CD14-positive monocyte (primary cell): ENCODE measurements around the gene SEMA7A. TPM values are rescaled to one million over a fixed set of nuclear protein-coding genes. Genes with fewer than 3 reads are reported as not detected.

Experiments used
- DNase-seq, 3 donors: peaks; one replicate each; pipeline ENCODE4 v3.0.0-alpha.2; 2011 to 2022
- H2AFZ ChIP-seq: 2 replicates; pipeline ENCODE4 v1.6.0; 2012; ENCODE audit warnings: mild to moderate bottlenecking, low read depth, low read length, inconsistent platforms; ENCODE audit not compliant: insufficient read depth, poor library complexity, severe bottlenecking
- H3K27ac ChIP-seq, 2 donors: 1 replicate in 1 of 2; 2 replicates in 1 of 2; pipeline ENCODE4 v1.5.1; 2012 to 2013; ENCODE audit warnings: low read length in 2 of 2, control low read depth in 1 of 2, inconsistent platforms in 1 of 2, low read depth in 1 of 2, mild to moderate bottlenecking in 1 of 2
- H3K27me3 ChIP-seq, 2 donors: one replicate each; pipeline versions ENCODE4 v1.6.0 to v1.6.1; 2011 to 2013; ENCODE audit warnings: low read length in 2 of 2; ENCODE audit not compliant: control insufficient read depth in 2 of 2, insufficient read depth in 2 of 2
- H3K36me3 ChIP-seq, 2 donors: replicated peaks in 1 of 2; 1 replicate in 1 of 2; 2 replicates in 1 of 2; pipeline versions ENCODE4 v1.5.1 to v1.6.1; 2012 to 2013; ENCODE audit warnings: low read length in 2 of 2, control low read depth in 1 of 2, inconsistent platforms in 1 of 2, mild to moderate bottlenecking in 1 of 2; ENCODE audit not compliant: insufficient read depth in 2 of 2, control insufficient read depth in 1 of 2
- H3K4me1 ChIP-seq, 2 donors: 1 replicate in 1 of 2; 2 replicates in 1 of 2; pipeline versions ENCODE4 v1.5.1 to v1.6.1; 2012 to 2013; ENCODE audit warnings: low read length in 2 of 2, control low read depth in 1 of 2, inconsistent platforms in 1 of 2, mild to moderate bottlenecking in 1 of 2, moderate library complexity in 1 of 2; ENCODE audit not compliant: insufficient read depth in 2 of 2, control insufficient read depth in 1 of 2
- H3K4me2 ChIP-seq: replicated peaks from 2 replicates; pipeline ENCODE3; 2012; ENCODE audit warnings: low read length, moderate library complexity, mild to moderate bottlenecking; ENCODE audit not compliant: poor library complexity, severe bottlenecking; ENCODE audit errors: extremely low read depth
- H3K4me3 ChIP-seq, 3 experiments: fragments of 200-600 bp in 1 of 3; sonication (generic) in 1 of 3; replicated peaks in 1 of 3; 1 replicate in 2 of 3; 2 replicates in 1 of 3; pipeline ENCODE4 v1.5.1; 2011 to 2013; ENCODE audit warnings: low read length in 3 of 3, mild to moderate bottlenecking in 3 of 3, control low read depth in 2 of 3, low read depth in 2 of 3, inconsistent platforms in 1 of 3, moderate library complexity in 1 of 3
- H3K79me2 ChIP-seq: 2 replicates; pipeline ENCODE4 v1.6.0; 2012; ENCODE audit warnings: mild to moderate bottlenecking, control low read depth, inconsistent platforms, low read length, moderate library complexity; ENCODE audit not compliant: insufficient read depth
- H3K9ac ChIP-seq: 2 replicates; pipeline ENCODE4 v1.6.0; 2017; ENCODE audit warnings: low read length, mild to moderate bottlenecking; ENCODE audit not compliant: insufficient read depth, poor library complexity, severe bottlenecking
- H3K9me3 ChIP-seq, 2 donors: replicated peaks in 1 of 2; 1 replicate in 1 of 2; 2 replicates in 1 of 2; pipeline versions ENCODE4 v1.5.1 to v1.6.1; 2012 to 2013; ENCODE audit warnings: low read length in 2 of 2, control low read depth in 1 of 2; ENCODE audit not compliant: control insufficient read depth in 1 of 2, insufficient read depth in 1 of 2
- H4K20me1 ChIP-seq: 2 replicates; pipeline ENCODE4 v1.6.0; 2012; ENCODE audit warnings: mild to moderate bottlenecking, low read length, control low read depth, moderate library complexity; ENCODE audit not compliant: insufficient read depth
- H3K27ac Mint-ChIP-seq, 7 donors: one replicate each; pipeline ENCODE4 v1.8.0; 2020; ENCODE audit warnings: mild to moderate bottlenecking in 7 of 7, mixed read lengths in 7 of 7, moderate library complexity in 6 of 7, inconsistent platforms in 2 of 7
- H3K27me3 Mint-ChIP-seq, 3 donors: one replicate each; pipeline ENCODE4 v1.8.0; 2021 to 2022; ENCODE audit warnings: low read depth in 3 of 3, mild to moderate bottlenecking in 3 of 3, mixed read lengths in 3 of 3, moderate library complexity in 3 of 3, inconsistent platforms in 1 of 3
- H3K36me3 Mint-ChIP-seq, 2 donors: one replicate each; pipeline ENCODE4 v1.8.0; 2020; ENCODE audit warnings: mixed read lengths in 2 of 2, inconsistent platforms in 1 of 2, mild to moderate bottlenecking in 1 of 2
- H3K4me1 Mint-ChIP-seq: one replicate; pipeline ENCODE4 v1.8.0; 2020; ENCODE audit warnings: mild to moderate bottlenecking, mixed read lengths
- H3K4me3 Mint-ChIP-seq, 2 donors: one replicate each; pipeline ENCODE4 v1.8.0; 2020; ENCODE audit warnings: mild to moderate bottlenecking in 2 of 2, mixed read lengths in 2 of 2, moderate library complexity in 1 of 2
- H3K9me3 Mint-ChIP-seq, 7 donors: one replicate each; pipeline ENCODE4 v1.8.0; 2020 to 2022; ENCODE audit warnings: mixed read lengths in 7 of 7, mild to moderate bottlenecking in 6 of 7, moderate library complexity in 6 of 7, inconsistent platforms in 2 of 7
- CTCF ChIP-seq: fragments of 200-600 bp; IDR thresholded peaks from one replicate; pipeline ENCODE4 v1.8.0; 2022; ENCODE audit warnings: antibody characterized with exemption, mild to moderate bottlenecking
- WGBS: methylation state at CpG from one replicate; pipeline ENCODE4 v1.1.5; 2013; ENCODE audit warnings: missing lambda C conversion rate; ENCODE audit not compliant: insufficient coverage; 5-methylcytosine and 5-hydroxymethylcytosine counted together
- intact Hi-C, 2 donors: fragments of 100-400 bp; cut with micrococcal nuclease; formaldehyde crosslinking; loops; one replicate each; pipeline versions ENCODE4 v1.15.0 to v1.15.1; 2023
- polyA plus RNA-seq, 3 donors: library from polyadenylated mRNA; depleted of rRNA in 1 of 3; unstranded in 2 of 3; stranded (reverse) in 1 of 3; fragments of 300-500 nt in 2 of 3; fragments of >200 nt in 1 of 3; fragmentation: Illumina TruSeq in 2 of 3; gene quantifications; 1 replicate in 2 of 3; 2 replicates in 1 of 3; pipeline ENCODE4 v1.2.3, GENCODE V29; 2012 to 2021

SEMA7A gene
- polyA plus RNA-seq, 3 donors, result 0.04 to 4.8 (median 0.15) TPM

DNA sequence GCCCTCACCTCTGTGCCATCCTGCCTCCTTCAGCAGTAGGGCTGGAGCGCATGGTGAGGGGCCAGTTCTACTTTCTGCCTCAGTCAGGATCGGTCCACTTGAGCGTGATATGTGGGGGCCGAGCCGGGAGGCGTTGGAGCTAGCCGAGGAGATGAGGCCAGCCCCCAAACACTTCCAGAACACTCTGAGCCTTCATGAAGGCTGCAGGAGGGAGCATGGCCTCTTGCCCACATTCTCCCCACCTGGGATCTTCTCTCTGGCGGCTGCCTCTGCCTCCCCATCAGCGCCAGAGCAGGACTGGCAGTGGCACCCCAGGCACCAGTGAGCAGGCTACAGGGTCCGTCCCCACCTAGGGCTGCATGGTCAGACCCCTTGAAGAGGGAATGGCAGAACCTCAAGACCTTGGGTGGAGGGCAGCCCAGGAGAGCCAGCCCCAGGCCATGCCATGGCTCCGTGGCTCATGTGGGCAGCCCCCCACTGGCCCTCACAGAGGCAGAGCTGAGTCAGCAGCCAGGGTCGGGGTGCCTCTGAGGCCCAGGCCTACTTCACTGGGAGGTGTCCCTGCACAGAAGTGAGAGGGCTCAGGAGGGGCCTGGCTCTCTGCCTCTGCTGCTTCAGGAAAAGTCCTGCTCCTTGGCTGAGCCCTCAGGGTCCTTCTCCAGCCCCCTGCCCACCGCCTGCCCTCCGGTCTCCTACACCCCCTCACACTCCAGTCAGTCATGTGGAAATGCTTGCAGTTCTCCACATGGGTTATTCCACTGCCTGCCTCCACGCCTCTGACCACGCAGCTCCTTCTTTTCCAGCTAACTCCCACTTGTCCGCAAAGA is 38.2 kb downstream of the SEMA7A start:
- peaks cover 43% of the 10 kb centered on the region for H3K4me1 Mint-ChIP-seq
- Histone ChIP-seq H3K4me2 (no peak overlapping the region), H3K9me3 (no peaks in the 10 kb centered on the region), H2AFZ (no peak overlapping the region), H3K4me3 (no peak overlapping the region), H3K27ac (no peak overlapping the region), H4K20me1 (no peaks in the 10 kb centered on the region), H3K9ac (no peak overlapping the region), H3K79me2 (no peaks in the 10 kb centered on the region), H3K36me3 (no peaks in the 10 kb centered on the region), H3K4me1 (peaks cover 32 to 43% of the 10 kb centered on the region in 2 donors), H3K27me3 (no peaks in the 10 kb centered on the region)
- H3K27ac Mint-ChIP-seq, result peak overlapping the region in 1 of 7 donors; percentile 31
- WGBS, result 90% methylated on average over 12 of the region's 17 CpGs
- no peak for TF ChIP-seq CTCF
- no peak for DNase-seq
- no peak overlapping the region for H3K4me3 Mint-ChIP-seq
- peaks cover 0 to 7% (median 0%) of the 10 kb centered on the region in 7 donors for H3K9me3 Mint-ChIP-seq
- intact Hi-C loops, result no loop called here
- H3K36me3 Mint-ChIP-seq, result no peaks in the 10 kb centered on the region
- H3K27me3 Mint-ChIP-seq, result peaks cover 2 to 21% (median 20%) of the 10 kb centered on the region in 3 donors

DNA sequence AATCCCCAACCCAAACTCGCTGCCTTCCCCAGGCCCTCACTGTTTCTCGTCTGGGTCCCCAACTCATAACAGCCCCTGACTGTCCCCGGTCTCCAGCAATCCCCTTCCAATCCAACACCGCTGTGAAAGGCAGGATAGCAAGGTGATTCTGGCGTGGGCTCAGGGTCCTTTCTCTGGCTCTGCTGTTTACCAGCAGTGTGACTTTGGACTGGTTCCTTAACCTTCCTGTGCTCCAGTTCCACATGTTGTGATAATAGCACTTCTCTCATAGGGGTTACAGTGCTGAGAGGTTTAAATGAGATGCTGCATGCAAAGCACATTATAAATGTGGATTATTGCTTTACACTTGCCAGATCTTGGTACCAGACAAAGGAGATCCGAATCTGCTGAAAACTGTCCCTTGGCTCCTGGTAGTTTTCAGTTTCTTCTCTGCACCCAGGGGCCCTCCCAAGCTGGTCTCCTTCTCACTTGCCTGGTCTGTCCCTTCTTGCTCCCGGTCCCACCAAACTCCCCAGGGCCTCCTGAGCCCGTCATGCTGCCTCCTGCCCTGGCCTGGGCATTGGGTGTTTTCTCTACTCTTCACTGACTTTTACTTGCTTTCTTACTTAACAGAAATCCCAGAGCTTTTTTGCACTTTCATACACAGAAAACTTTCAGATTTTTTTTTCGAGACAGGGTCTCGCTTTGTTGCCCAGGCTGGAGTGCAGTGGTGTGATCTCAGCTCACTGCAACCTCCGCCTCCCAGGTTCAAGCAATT is 39.5 kb downstream of the SEMA7A start:
- H3K4me2 ChIP-seq, result no peak overlapping the region

More for the DNA sequence above, 39.5 kb downstream of the SEMA7A start:
- H3K4me3 ChIP-seq, result no peak overlapping the region
- WGBS, result 94% methylated on average over 5 of the region's 11 CpGs
- no peak for DNase-seq
- H3K9me3 ChIP-seq, result no peaks in the 10 kb centered on the region
- H3K9me3 Mint-ChIP-seq, result peaks cover 0 to 7% (median 0%) of the 10 kb centered on the region in 7 donors
- no peak overlapping the region for H3K9ac ChIP-seq
- no peaks in the 10 kb centered on the region for H3K36me3 Mint-ChIP-seq
- TF ChIP-seq CTCF, result no peak
- H4K20me1 ChIP-seq, result no peaks in the 10 kb centered on the region
- no peaks in the 10 kb centered on the region for H3K79me2 ChIP-seq
- H3K4me1 Mint-ChIP-seq, result peaks cover 47% of the 10 kb centered on the region
- H3K4me1 ChIP-seq, result peaks cover 35 to 50% of the 10 kb centered on the region in 2 donors
- H3K27me3 Mint-ChIP-seq, result peaks cover 6 to 27% (median 23%) of the 10 kb centered on the region in 3 donors
- intact Hi-C loops, result no loop called here
- no peaks in the 10 kb centered on the region for H3K36me3 ChIP-seq
- H3K27ac ChIP-seq, result no peak overlapping the region
- no peak overlapping the region for H2AFZ ChIP-seq
- no peak overlapping the region for H3K4me3 Mint-ChIP-seq
- peak overlapping the region in 1 of 7 donors; percentile 51 for H3K27ac Mint-ChIP-seq
- H3K27me3 ChIP-seq, result no peaks in the 10 kb centered on the region
